Measurements from ENCODE around the gene ARL11. TPM values are rescaled to one million over a fixed set of nuclear protein-coding genes. Genes with fewer than 3 reads are reported as not detected.
A peak's percentile ranks its signal among the peaks of the same experiment; 100 is the strongest.

Gene ARL11
- total RNA-seq, 3 donors from 2014 or later, result 1.3 to 2.3 (median 2.0) TPM

DNA sequence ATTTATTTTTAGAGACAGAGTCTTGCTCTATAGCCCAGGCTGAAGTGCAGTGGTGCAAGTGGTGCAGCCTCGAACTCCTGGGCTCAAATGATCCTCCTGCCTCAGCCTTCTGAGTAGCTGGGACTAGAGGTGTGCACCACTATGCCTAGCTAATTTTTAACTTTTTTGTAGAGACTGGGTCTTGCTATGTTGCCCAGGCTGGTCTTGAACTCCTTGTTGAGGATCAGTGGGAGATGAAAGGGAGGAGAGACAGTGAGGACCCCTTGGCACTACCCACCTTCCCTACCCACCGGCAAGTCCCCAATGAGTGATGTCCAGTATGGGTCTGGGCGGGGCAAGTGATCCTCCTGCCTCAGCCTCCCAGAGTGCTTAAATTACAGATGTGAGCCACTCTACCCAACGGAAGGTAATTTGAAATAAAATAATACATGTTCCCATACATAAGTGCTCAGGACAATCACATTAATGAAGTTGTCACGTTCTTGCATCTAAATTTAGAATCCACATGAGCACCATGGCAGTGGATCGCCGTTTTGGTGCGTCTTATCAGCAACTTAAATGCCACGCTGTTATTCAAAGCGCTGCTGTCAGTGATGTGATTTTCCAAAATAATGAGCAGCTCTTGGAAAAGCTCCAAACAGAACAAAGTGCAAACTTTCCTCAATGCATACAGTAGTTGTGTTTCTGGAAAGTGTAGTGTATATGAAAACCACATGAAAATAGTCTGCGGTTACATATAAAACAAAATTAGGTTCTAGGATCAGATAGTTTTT lies 5.9 kb upstream of the ARL11 start:
- H3K4me1 ChIP-seq (ENCODE audit: low read depth), result peaks cover 5% of the 10 kb centered on the region
- H3K9me3 ChIP-seq, result no peaks in the 10 kb centered on the region
- intact Hi-C loops (cut with DNase I, micrococcal nuclease), result no loop called here
- ATAC-seq, result no peak
- DNase-seq, result no peak
- TF ChIP-seq, protein P1, sequence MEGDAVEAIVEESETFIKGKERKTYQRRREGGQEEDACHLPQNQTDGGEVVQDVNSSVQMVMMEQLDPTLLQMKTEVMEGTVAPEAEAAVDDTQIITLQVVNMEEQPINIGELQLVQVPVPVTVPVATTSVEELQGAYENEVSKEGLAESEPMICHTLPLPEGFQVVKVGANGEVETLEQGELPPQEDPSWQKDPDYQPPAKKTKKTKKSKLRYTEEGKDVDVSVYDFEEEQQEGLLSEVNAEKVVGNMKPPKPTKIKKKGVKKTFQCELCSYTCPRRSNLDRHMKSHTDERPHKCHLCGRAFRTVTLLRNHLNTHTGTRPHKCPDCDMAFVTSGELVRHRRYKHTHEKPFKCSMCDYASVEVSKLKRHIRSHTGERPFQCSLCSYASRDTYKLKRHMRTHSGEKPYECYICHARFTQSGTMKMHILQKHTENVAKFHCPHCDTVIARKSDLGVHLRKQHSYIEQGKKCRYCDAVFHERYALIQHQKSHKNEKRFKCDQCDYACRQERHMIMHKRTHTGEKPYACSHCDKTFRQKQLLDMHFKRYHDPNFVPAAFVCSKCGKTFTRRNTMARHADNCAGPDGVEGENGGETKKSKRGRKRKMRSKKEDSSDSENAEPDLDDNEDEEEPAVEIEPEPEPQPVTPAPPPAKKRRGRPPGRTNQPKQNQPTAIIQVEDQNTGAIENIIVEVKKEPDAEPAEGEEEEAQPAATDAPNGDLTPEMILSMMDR (IDR thresholded peaks at IDR 0.05), result no peak
- no peaks in the 10 kb centered on the region for H3K36me3 ChIP-seq (ENCODE audit: low read depth)
- H3K4me3 ChIP-seq, result no peak overlapping the region

DNA sequence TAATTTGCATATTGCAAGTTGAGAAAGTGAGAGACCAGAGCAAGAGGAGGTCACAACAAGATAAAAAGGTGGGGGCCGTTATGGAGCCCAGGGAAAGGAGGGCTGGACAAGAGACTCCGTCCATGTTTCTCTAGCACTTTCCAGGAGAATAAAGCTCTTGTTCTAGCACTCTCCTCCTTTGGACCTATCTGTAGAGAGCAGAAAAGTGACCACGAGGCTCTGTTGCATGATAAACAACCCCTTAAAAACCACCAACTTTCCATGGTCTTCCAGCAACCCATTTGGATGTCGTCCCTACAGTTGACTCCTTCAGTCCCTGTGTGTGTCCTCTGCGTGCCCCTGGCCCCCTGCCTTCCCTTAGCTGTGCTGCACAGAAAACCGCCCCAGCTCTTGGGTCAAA lies 4.1 kb upstream of the ARL11 start:
- Histone ChIP-seq H3K4me1 (ENCODE audit: low read depth) (peaks cover 5% of the 10 kb centered on the region), H3K4me3 (no peak overlapping the region), H3K9me3 (no peaks in the 10 kb centered on the region), H3K36me3 (ENCODE audit: low read depth) (no peaks in the 10 kb centered on the region)
- DNase-seq (no peak), ATAC-seq (no peak)
- intact Hi-C loops (cut with DNase I, micrococcal nuclease), result no loop called here
- TF ChIP-seq, protein P1 (IDR thresholded peaks at IDR 0.05), result no peak

DNA sequence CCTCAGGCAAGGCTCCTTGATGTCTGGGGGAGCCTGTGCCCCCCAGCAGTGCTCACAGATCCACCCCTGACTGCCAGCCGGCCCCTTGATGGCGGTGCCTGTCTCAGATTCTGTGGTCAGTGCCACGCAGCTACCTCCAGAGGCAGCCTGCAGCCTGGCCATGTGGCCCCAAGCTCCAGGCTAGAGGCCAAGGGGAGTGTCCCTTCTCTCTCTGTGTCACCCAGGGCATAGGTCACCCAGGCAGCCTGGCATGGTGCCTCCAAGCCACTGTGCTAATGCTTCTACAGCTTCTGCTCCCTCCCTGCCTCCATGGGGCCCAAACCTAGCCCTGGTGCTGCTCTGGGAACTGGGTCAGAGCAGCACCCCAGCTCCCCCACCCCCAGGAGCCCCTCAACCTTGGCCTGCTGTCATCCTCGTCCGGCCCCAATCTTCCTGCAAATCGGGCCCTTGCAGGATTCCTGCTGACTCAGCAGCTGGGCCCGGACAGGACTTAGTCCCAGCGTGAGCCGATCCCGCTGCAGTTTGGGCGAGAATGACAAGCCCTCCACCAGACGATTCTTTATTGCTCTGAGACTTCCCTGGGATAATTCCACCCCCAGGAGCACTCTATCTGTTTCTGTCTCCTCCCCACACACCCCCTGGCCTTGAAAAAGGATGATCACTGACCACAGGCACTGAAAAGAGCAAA lies 2.8 kb upstream of the ARL11 start:
- intact Hi-C loops (cut with DNase I, micrococcal nuclease), result no loop called here
- TF ChIP-seq, protein P1 (IDR thresholded peaks at IDR 0.05), result no peak
- Histone ChIP-seq H3K36me3 (ENCODE audit: low read depth) (no peaks in the 10 kb centered on the region), H3K4me3 (no peak overlapping the region), H3K4me1 (ENCODE audit: low read depth) (peaks cover 5% of the 10 kb centered on the region), H3K9me3 (no peaks in the 10 kb centered on the region)
- DNase-seq (peak; percentile 77 to 84 (median 83)), ATAC-seq (peak; percentile 93)

DNA sequence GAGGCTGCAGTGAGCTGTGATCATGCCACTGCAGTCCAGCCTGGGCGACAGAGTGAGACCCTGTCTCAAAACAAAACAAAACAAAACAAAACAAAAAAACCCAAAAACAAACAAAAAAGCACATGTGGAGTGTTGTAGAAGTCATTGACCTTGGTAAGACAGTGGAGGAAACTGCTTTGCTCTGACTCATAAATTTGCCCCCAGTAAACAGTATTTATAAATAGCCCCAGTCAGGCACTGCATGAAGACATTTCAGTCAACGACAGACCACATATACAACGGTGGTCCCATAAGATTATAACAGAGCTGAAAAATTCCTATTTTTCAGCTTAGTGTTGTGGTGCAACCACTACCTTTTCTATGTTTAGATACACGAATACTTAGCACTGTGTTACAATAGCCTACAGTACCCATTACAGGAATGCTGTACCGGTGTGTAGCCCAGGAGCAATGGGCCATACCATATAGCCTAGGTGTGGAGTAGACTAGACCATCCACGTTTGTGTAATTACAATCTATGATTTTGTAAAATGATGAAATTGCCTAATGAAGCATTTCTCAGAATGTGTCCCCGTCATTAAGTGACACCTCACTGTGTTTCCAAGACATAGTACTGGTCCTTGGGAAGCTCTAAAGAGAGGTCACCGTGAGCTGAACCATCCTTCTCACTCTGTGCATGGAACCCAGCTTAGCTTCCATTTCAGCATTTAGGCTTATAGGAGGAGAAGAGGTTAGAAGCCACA lies 1.1 kb downstream of the ARL11 start:
- ATAC-seq (no peak), DNase-seq (no peak)
- no peaks in the 10 kb centered on the region for H3K9me3 ChIP-seq
- H3K36me3 ChIP-seq (ENCODE audit: low read depth), result no peaks in the 10 kb centered on the region
- H3K4me1 ChIP-seq (ENCODE audit: low read depth), result peaks cover 5% of the 10 kb centered on the region
- TF ChIP-seq, protein P1 (IDR thresholded peaks at IDR 0.05), result no peak
- intact Hi-C loops (cut with DNase I, micrococcal nuclease), result no loop called here
- no peak overlapping the region for H3K4me3 ChIP-seq

DNA sequence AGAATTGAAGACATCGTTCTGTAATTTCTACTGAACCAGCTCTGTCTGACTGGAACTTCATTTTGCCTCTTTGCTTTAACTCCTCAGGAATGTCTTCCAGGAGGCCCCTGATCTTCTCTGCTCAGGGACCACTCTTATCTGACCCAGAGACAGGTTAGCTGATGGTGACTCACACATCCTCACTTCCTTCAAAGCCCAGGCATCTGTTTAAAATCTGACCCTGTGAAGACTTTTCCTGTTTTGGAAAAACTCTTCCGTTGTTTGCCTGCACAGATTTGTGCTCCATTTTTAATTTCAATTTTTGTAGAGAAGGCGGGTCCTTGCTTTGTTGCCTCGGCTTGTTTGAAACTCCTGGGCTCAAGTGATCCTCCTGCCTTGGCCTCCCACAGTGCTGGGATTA lies 1.6 kb downstream of the ARL11 start:
- Histone ChIP-seq H3K4me3 (no peak overlapping the region), H3K4me1 (ENCODE audit: low read depth) (peaks cover 5% of the 10 kb centered on the region), H3K36me3 (ENCODE audit: low read depth) (no peaks in the 10 kb centered on the region), H3K9me3 (no peaks in the 10 kb centered on the region)
- ATAC-seq, result no peak
- intact Hi-C loops (cut with DNase I, micrococcal nuclease), result no loop called here
- TF ChIP-seq, protein P1 (IDR thresholded peaks at IDR 0.05), result no peak
- no peak for DNase-seq

Data from mucosa of descending colon (tissue), 3 donors.